Neural cell (in vitro differentiated cells): ENCODE measurements around the gene GOLGA2. TPM values are rescaled to one million over a fixed set of nuclear protein-coding genes. Genes with fewer than 3 reads are reported as not detected.

Experiments used
- H2AFZ ChIP-seq: fragments of 200-600, 300-800 bp; sonication (generic), shearing (Covaris generic); 2 replicates; pipeline ENCODE4 v1.6.0; 2014; ENCODE audit warnings: low read depth, mild to moderate bottlenecking, antibody characterized with exemption, low read length, moderate library complexity
- H3F3A ChIP-seq: fragments of 200-600 bp; shearing (Covaris generic); 2 replicates; pipeline ENCODE4 v1.6.1; 2016; ENCODE audit warnings: mild to moderate bottlenecking, moderate library complexity, mixed read lengths, antibody characterized with exemption, low read length; ENCODE audit not compliant: insufficient read depth, poor library complexity, severe bottlenecking
- H3K27ac ChIP-seq: fragments of 200-600, 300-800 bp; sonication (generic), shearing (Covaris generic); 2 replicates; pipeline ENCODE4 v1.5.1; 2014; ENCODE audit warnings: mild to moderate bottlenecking, low read length, moderate library complexity
- H3K27me3 ChIP-seq: fragments of 300-800, 200-600 bp; sonication (generic), shearing (Covaris generic); 2 replicates; pipeline ENCODE4 v1.6.0; 2014; ENCODE audit warnings: mild to moderate bottlenecking, low read depth, low read length, moderate library complexity; ENCODE audit not compliant: insufficient read depth
- H3K36me3 ChIP-seq: fragments of 300-800, 200-600 bp; sonication (generic), shearing (Covaris generic); 2 replicates; pipeline ENCODE4 v1.5.1; 2014; ENCODE audit warnings: mild to moderate bottlenecking, antibody characterized with exemption, low read length, moderate library complexity; ENCODE audit not compliant: insufficient read depth
- H3K4me2 ChIP-seq: fragments of 300-800, 200-600 bp; sonication (generic), shearing (Covaris generic); 2 replicates; pipeline ENCODE4 v1.6.0; 2014; ENCODE audit warnings: mild to moderate bottlenecking, low read length
- H3K4me3 ChIP-seq: fragments of 300-800, 200-600 bp; sonication (generic), shearing (Covaris generic); 2 replicates; pipeline ENCODE4 v1.5.1; 2014; ENCODE audit warnings: mild to moderate bottlenecking, low read length, moderate library complexity
- H3K79me2 ChIP-seq: fragments of 200-600 bp; shearing (Covaris generic); replicated peaks from 2 replicates; pipeline ENCODE4 v1.6.0; 2014; ENCODE audit warnings: mild to moderate bottlenecking, low read length, moderate library complexity; ENCODE audit not compliant: insufficient read depth
- H3K9ac ChIP-seq: fragments of 300-800, 200-600 bp; sonication (generic), shearing (Covaris generic); 2 replicates; pipeline ENCODE4 v1.6.1; 2016; ENCODE audit warnings: mild to moderate bottlenecking, low read length, mixed read lengths
- H3K9me2 ChIP-seq: fragments of 200-600 bp; shearing (Covaris generic); 2 replicates; pipeline ENCODE4 v1.6.1; 2016; ENCODE audit warnings: mild to moderate bottlenecking, low read length, mixed read lengths; ENCODE audit not compliant: insufficient read depth
- H3K9me3 ChIP-seq: fragments of 200-600, 300-800 bp; sonication (generic), shearing (Covaris generic); 2 replicates; pipeline ENCODE4 v1.6.1; 2016; ENCODE audit warnings: mild to moderate bottlenecking, mixed run types, low read length, moderate library complexity, mixed read lengths
- H4K20me1 ChIP-seq: fragments of 200-600 bp; shearing (Covaris generic); 2 replicates; pipeline ENCODE4 v1.6.1; 2016; ENCODE audit warnings: mild to moderate bottlenecking, mixed run types; ENCODE audit not compliant: insufficient read depth
- EP300 ChIP-seq: fragments of 450-650 bp; conservative IDR thresholded peaks from 2 replicates; pipeline ENCODE4 v1.6.1; 2014; ENCODE audit warnings: antibody characterized with exemption, mild to moderate bottlenecking, moderate library complexity; ENCODE audit not compliant: poor library complexity, severe bottlenecking
- EZH2 ChIP-seq: fragments of 200-600, 300-800 bp; shearing (Covaris generic), sonication (generic); IDR thresholded peaks from 2 replicates; pipeline ENCODE4 v1.6.1; 2014; ENCODE audit warnings: antibody characterized with exemption, low read length, borderline replicate concordance, mild to moderate bottlenecking; ENCODE audit not compliant: insufficient read depth, poor library complexity, severe bottlenecking
- MXI1 ChIP-seq: fragments of 450-650 bp; conservative IDR thresholded peaks from 2 replicates; pipeline ENCODE4 v1.6.1; 2014; ENCODE audit warnings: antibody characterized with exemption, mild to moderate bottlenecking; ENCODE audit not compliant: poor library complexity, severe bottlenecking
- POLR2AphosphoS5 ChIP-seq: IDR thresholded peaks from 2 replicates; pipeline ENCODE4 v1.6.1; 2012
- RAD21 ChIP-seq: fragments of 450-650 bp; conservative IDR thresholded peaks from 2 replicates; pipeline ENCODE4 v1.6.1; 2014; ENCODE audit warnings: antibody characterized with exemption, mild to moderate bottlenecking, moderate library complexity
- SMC3 ChIP-seq: fragments of 450-650 bp; conservative IDR thresholded peaks from 2 replicates; pipeline ENCODE4 v1.6.1; 2014; ENCODE audit warnings: antibody characterized with exemption, mild to moderate bottlenecking, moderate library complexity; ENCODE audit not compliant: poor library complexity
- TAF1 ChIP-seq: IDR thresholded peaks from 2 replicates; pipeline ENCODE4 v1.6.1; 2012; ENCODE audit warnings: low read depth
- polyA plus RNA-seq: library from polyadenylated mRNA; depleted of rRNA; stranded (reverse); fragments of >200 nt; gene quantifications from 2 replicates; pipeline ENCODE4 v1.2.3, GENCODE V29; 2014
- TF ChIP-seq, protein P1 (sequence below): fragments of 450-650 bp; IDR thresholded peaks from 2 replicates; pipeline ENCODE4 v1.5.1; 2014; ENCODE audit warnings: antibody characterized with exemption, mild to moderate bottlenecking, moderate library complexity; ENCODE audit not compliant: poor library complexity, severe bottlenecking
- TF ChIP-seq, protein P2 (sequence below): IDR thresholded peaks from 2 replicates; pipeline ENCODE4 v1.6.1; 2012; ENCODE audit warnings: borderline replicate concordance

Gene GOLGA2
- polyA plus RNA-seq, 1 donor from 2014 or later: 46.3 TPM

DNA sequence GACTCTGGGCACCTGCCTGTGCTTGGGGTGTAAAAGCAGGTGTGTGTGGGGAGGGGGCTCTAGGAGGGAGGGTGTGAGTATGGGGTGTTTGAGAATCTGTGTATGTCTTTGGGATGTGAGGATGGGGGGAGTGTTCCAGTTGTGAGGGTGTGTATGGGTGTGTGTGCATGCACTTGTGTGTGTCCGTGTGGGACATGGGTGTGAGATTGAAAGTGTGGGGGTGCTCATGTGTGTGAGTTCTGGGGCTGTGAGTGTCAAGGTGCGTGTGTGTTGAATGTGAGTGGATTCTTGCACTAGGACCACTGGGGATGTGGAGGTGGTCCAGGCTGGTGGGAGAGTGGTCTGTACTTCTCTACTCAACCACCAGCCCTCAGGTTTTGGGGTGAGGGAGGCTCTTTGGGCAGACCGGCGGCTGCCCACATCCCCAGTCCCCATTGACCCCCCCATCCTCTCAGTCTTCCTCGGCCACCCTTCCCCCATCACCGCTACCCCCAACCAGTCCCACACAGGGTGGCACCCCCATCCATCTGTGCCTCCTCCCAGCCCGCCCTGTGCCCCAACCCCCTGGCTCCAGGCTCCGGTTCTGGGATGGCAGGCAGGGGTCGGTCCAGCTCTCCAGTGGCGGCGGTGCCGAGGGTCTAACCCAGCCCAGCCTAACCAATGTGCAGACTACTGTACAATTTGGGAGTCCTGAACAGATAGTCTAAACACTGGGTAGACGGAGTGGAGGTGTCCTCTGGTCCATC, 31.5 kb downstream of the GOLGA2 start:
- no peak overlapping the region for H3K4me3 ChIP-seq
- no peaks in the 10 kb centered on the region for H4K20me1 ChIP-seq
- H3F3A ChIP-seq: no peaks in the 10 kb centered on the region
- no peak overlapping the region for H3K9ac ChIP-seq
- H3K4me2 ChIP-seq: no peak overlapping the region
- peaks cover 6% of the 10 kb centered on the region for H3K36me3 ChIP-seq
- H2AFZ ChIP-seq: no peak overlapping the region
- TF ChIP-seq EZH2: no peak
- TF ChIP-seq MXI1: no peak
- no peak for TF ChIP-seq RAD21
- TF ChIP-seq EP300: no peak
- TF ChIP-seq, protein P1, sequence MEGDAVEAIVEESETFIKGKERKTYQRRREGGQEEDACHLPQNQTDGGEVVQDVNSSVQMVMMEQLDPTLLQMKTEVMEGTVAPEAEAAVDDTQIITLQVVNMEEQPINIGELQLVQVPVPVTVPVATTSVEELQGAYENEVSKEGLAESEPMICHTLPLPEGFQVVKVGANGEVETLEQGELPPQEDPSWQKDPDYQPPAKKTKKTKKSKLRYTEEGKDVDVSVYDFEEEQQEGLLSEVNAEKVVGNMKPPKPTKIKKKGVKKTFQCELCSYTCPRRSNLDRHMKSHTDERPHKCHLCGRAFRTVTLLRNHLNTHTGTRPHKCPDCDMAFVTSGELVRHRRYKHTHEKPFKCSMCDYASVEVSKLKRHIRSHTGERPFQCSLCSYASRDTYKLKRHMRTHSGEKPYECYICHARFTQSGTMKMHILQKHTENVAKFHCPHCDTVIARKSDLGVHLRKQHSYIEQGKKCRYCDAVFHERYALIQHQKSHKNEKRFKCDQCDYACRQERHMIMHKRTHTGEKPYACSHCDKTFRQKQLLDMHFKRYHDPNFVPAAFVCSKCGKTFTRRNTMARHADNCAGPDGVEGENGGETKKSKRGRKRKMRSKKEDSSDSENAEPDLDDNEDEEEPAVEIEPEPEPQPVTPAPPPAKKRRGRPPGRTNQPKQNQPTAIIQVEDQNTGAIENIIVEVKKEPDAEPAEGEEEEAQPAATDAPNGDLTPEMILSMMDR: no peak
- no peak for TF ChIP-seq SMC3
- TF ChIP-seq TAF1: no peak
- TF ChIP-seq, protein P2, sequence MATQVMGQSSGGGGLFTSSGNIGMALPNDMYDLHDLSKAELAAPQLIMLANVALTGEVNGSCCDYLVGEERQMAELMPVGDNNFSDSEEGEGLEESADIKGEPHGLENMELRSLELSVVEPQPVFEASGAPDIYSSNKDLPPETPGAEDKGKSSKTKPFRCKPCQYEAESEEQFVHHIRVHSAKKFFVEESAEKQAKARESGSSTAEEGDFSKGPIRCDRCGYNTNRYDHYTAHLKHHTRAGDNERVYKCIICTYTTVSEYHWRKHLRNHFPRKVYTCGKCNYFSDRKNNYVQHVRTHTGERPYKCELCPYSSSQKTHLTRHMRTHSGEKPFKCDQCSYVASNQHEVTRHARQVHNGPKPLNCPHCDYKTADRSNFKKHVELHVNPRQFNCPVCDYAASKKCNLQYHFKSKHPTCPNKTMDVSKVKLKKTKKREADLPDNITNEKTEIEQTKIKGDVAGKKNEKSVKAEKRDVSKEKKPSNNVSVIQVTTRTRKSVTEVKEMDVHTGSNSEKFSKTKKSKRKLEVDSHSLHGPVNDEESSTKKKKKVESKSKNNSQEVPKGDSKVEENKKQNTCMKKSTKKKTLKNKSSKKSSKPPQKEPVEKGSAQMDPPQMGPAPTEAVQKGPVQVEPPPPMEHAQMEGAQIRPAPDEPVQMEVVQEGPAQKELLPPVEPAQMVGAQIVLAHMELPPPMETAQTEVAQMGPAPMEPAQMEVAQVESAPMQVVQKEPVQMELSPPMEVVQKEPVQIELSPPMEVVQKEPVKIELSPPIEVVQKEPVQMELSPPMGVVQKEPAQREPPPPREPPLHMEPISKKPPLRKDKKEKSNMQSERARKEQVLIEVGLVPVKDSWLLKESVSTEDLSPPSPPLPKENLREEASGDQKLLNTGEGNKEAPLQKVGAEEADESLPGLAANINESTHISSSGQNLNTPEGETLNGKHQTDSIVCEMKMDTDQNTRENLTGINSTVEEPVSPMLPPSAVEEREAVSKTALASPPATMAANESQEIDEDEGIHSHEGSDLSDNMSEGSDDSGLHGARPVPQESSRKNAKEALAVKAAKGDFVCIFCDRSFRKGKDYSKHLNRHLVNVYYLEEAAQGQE: no peak
- no peak for TF ChIP-seq POLR2AphosphoS5
- H3K79me2 ChIP-seq: no peaks in the 10 kb centered on the region
- no peaks in the 10 kb centered on the region for H3K27me3 ChIP-seq
- H3K27ac ChIP-seq: no peak overlapping the region
- no peaks in the 10 kb centered on the region for H3K9me2 ChIP-seq
- H3K9me3 ChIP-seq: no peaks in the 10 kb centered on the region

DNA sequence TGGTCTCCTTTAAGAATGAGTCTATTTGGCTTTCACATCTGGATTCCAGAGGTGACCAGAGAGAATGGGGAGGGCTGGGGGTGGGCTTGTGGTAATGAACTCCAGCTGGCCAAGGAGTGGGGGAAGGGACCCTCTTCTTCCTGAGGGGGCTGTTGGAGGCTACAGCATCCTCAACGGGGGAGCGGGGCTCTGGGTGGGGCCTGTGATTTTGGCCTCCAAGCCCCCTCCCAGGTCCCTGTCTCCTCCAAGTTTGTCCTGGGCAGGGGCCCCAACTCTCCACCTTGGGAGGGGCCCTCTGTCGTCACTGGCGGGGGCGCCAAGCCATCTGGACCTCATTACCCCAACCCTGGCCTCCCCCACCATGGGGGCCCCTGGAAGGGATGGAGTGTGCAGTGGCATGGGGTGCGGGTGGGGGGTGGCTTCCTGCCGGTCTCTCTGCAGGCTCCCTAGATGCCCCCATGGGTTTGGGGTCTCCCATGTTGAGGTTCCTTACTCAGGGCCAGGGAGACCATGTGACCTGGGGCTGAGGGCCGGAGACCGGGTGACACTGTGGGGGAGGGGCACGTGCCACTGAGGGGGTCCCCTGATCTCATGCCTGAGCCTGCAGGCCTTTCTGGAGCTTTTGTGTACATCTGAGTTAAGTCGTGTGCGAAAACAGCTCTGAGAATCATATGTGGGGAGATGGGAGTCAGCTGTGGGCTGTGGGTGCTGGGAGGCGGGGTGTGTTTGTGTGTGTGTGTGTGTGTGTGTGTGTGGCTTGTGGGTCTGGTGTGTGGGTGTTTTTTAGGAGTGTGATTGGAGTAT, 32.4 kb downstream of the GOLGA2 start:
- Histone ChIP-seq H3K9me3 (no peaks in the 10 kb centered on the region), H3F3A (no peaks in the 10 kb centered on the region), H3K4me2 (no peak overlapping the region), H3K4me3 (no peak overlapping the region), H4K20me1 (no peaks in the 10 kb centered on the region), H3K9ac (no peak overlapping the region), H3K79me2 (no peaks in the 10 kb centered on the region), H3K27me3 (no peaks in the 10 kb centered on the region), H3K36me3 (peaks cover 6% of the 10 kb centered on the region), H3K27ac (no peak overlapping the region), H2AFZ (no peak overlapping the region), H3K9me2 (no peaks in the 10 kb centered on the region)
- TF ChIP-seq EZH2 (no peak), RAD21 (no peak), SMC3 (no peak)
- TF ChIP-seq, protein P1: no peak
